KMS-11 (cell line): ENCODE measurements around the gene BAD.

Experiments used
- H2AFZ ChIP-seq: fragments of 200-600 bp; sonication (generic); 2 replicates; pipeline ENCODE4 v1.6.1; 2016; ENCODE audit warnings: antibody characterized with exemption, mixed run types, low read depth
- H3K27ac ChIP-seq: fragments of 200-600 bp; sonication (generic); 2 replicates; pipeline ENCODE4 v1.6.1; 2016; ENCODE audit warnings: mild to moderate bottlenecking, mixed run types
- H3K27me3 ChIP-seq: fragments of 200-600 bp; sonication (generic); 2 replicates; pipeline ENCODE4 v1.6.1; 2017; ENCODE audit warnings: mild to moderate bottlenecking, low read depth, mixed run types, moderate library complexity; ENCODE audit not compliant: insufficient read depth
- H3K36me3 ChIP-seq: fragments of 200-600 bp; sonication (generic); 2 replicates; pipeline ENCODE4 v1.6.1; 2017; ENCODE audit warnings: mild to moderate bottlenecking, mixed run types; ENCODE audit not compliant: insufficient read depth
- H3K4me1 ChIP-seq: fragments of 200-600 bp; sonication (generic); 2 replicates; pipeline ENCODE4 v1.6.1; 2016; ENCODE audit warnings: mild to moderate bottlenecking, low read depth, mixed run types; ENCODE audit not compliant: poor library complexity, severe bottlenecking
- H3K4me2 ChIP-seq: fragments of 200-600 bp; sonication (generic); 2 replicates; pipeline ENCODE4 v1.7.0; 2016; ENCODE audit warnings: mild to moderate bottlenecking, mixed run types
- H3K4me3 ChIP-seq: fragments of 200-600 bp; sonication (generic); IDR thresholded peaks from 2 replicates; pipeline ENCODE4 v1.6.1; 2017; ENCODE audit warnings: low read depth, low read length, mixed read lengths; ENCODE audit not compliant: insufficient read depth
- H3K79me2 ChIP-seq: fragments of 200-600 bp; sonication (generic); 2 replicates; pipeline ENCODE4 v1.6.1; 2016; ENCODE audit warnings: low read depth, mixed run types; ENCODE audit not compliant: insufficient read depth
- H3K9ac ChIP-seq: fragments of 200-600 bp; sonication (generic); 2 replicates; pipeline ENCODE4 v1.6.1; 2016; ENCODE audit warnings: mild to moderate bottlenecking, mixed run types
- H4K20me1 ChIP-seq: fragments of 200-600 bp; sonication (generic); 2 replicates; pipeline ENCODE4 v1.6.1; 2016; ENCODE audit warnings: mild to moderate bottlenecking, mixed run types; ENCODE audit not compliant: insufficient read depth
- CTCF ChIP-seq: fragments of 200-600 bp; sonication (generic); conservative IDR thresholded peaks from 2 replicates; pipeline ENCODE4 v1.6.1; 2017; ENCODE audit warnings: low read depth, mild to moderate bottlenecking, antibody characterized with exemption, low read length, moderate library complexity, mixed read lengths

Gene BAD

GRCh38 chr11:64241491-64242374 lies 42.7 kb downstream of the BAD start:
- peak overlapping the region; percentile 44; the same call in 1 of the 2 replicates for H3K9ac ChIP-seq
- H3K4me2 ChIP-seq: peak overlapping the region; percentile 86
- peak overlapping the region; percentile 52 for H2AFZ ChIP-seq
- no peaks in the 10 kb centered on the region for H4K20me1 ChIP-seq
- peaks cover 4% of the 10 kb centered on the region; the same call in 1 of the 2 replicates for H3K36me3 ChIP-seq
- H3K27ac ChIP-seq: no peak overlapping the region
- H3K27me3 ChIP-seq: no peaks in the 10 kb centered on the region
- peaks cover 31% of the 10 kb centered on the region for H3K79me2 ChIP-seq
- H3K4me3 ChIP-seq: no peak overlapping the region
- H3K4me1 ChIP-seq: peaks cover 35% of the 10 kb centered on the region
- 0 out of 2 replicates have a peak, but pooled peaks have one; percentile 9 for TF ChIP-seq CTCF

- Histone ChIP-seq H3K4me3 (no peak overlapping the region), H3K27me3 (no peaks in the 10 kb centered on the region), H3K36me3 (peaks cover 4% of the 10 kb centered on the region; the same call in 1 of the 2 replicates), H3K79me2 (peaks cover 30% of the 10 kb centered on the region), H4K20me1 (no peaks in the 10 kb centered on the region), H3K4me2 (peak overlapping the region; percentile 63; the same call in 1 of the 2 replicates), H3K27ac (peak overlapping the region; percentile 78), H3K4me1 (peaks cover 35% of the 10 kb centered on the region), H2AFZ (0 out of 2 replicates have a peak overlapping the region, but pooled peaks have one; percentile 35), H3K9ac (peak overlapping the region; percentile 66)
- TF ChIP-seq CTCF: no peak
Observed at GRCh38 chr11:64241241-64241490, 43.3 kb downstream of the BAD start.

- H3K4me2 ChIP-seq: peak within 1 kb of the TSS; percentile 86
- peaks cover 37% of the 10 kb centered on the region for H3K4me1 ChIP-seq
- H3K9ac ChIP-seq: peak within 1 kb of the TSS; percentile 66
- peaks cover 24% of the 10 kb centered on the region for H3K79me2 ChIP-seq
- H2AFZ ChIP-seq: peak within 1 kb of the TSS; percentile 52
- H3K36me3 ChIP-seq: peaks cover 4% of the 10 kb centered on the region; the same call in 1 of the 2 replicates
- TF ChIP-seq CTCF: no peak
- H4K20me1 ChIP-seq: no peaks in the 10 kb centered on the region
- no peaks in the 10 kb centered on the region for H3K27me3 ChIP-seq
- peak within 1 kb of the TSS; percentile 78 for H3K27ac ChIP-seq
- H3K4me3 ChIP-seq: no peak within 1 kb of the TSS
Observed at GRCh38 chr11:64240435-64241240, 43.8 kb downstream of the BAD start, which contains the start of gene FKBP2. Gene FKBP2 (plus strand): TSS chr11:64241095. CDS start chr11:64242388, 1,293 bp downstream.

GRCh38 chr11:64239662-64240434 lies 44.6 kb downstream of the BAD start:
- no peak overlapping the region for H3K4me3 ChIP-seq
- H3K27ac ChIP-seq: peak overlapping the region; percentile 78
- peaks cover 39% of the 10 kb centered on the region for H3K4me1 ChIP-seq
- no peak overlapping the region for H2AFZ ChIP-seq
- H4K20me1 ChIP-seq: no peaks in the 10 kb centered on the region
- no peak for TF ChIP-seq CTCF
- peaks cover 17% of the 10 kb centered on the region; the same call in 1 of the 2 replicates for H3K79me2 ChIP-seq
- H3K9ac ChIP-seq: peak overlapping the region; percentile 66; the same call in 1 of the 2 replicates
- H3K27me3 ChIP-seq: no peaks in the 10 kb centered on the region
- H3K36me3 ChIP-seq: peaks cover 4% of the 10 kb centered on the region; the same call in 1 of the 2 replicates
- peak overlapping the region; percentile 63 for H3K4me2 ChIP-seq
